ENCODE measurements around the gene TSSC4. TPM values are rescaled to one million over a fixed set of nuclear protein-coding genes. Genes with fewer than 3 reads are reported as not detected.

The TSSC4 gene
- total RNA-seq, 4 donors from 2014 or later = 13.3 to 38.9 (median 36.0) TPM

DNA sequence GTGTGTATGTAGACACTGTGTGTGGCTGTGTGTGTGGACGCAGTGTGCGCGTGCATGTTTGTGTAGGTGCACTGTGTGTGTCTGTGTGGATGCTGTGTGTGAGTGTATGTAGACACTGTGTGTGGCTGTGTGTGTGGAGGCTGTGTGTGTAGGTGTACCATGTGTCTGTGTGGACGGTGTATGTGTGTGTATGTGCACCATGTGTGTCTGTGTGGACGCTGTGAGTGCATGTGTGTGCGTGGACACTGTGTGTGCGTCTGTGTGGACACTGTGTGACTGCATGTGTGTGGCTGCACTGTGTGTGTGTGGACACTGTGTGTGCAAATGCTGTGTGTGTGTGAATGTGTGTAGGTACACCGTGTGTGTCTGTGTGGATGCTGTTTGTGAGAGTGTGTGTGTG lies 33.5 kb downstream of the TSSC4 start:
- TF ChIP-seq CTCF (IDR thresholded peaks at IDR 0.05) (no peak), POLR2A (IDR thresholded peaks at IDR 0.05) (no peak), EP300 (IDR thresholded peaks at IDR 0.05; ENCODE audit: low read depth) (no peak), POLR2AphosphoS5 (IDR thresholded peaks at IDR 0.05) (no peak)
- intact Hi-C loops (cut with DNase I; ENCODE audit: low total_unique reads) = no loop called here
- in situ Hi-C loops (cut with MboI; ENCODE audit: low pct_ligation_motif_present in 1 of 4, low pct_unique_long_range_greater_than_20kb in 1 of 4, low sequenced_read_pairs in 3 of 4) = loop anchor here in 2 of 4 donors (10.0 to 25.0 kb wide), 3 partner anchors 91 to 461 kb away; partner anchors contain the start of gene CDKN1C (in 1 of the 2)
- no peaks in the 10 kb centered on the region for H3K4me1 ChIP-seq
- H3K36me3 ChIP-seq = no peaks in the 10 kb centered on the region
- WGBS, 2 donors (ENCODE audit: low coverage in 1 of 2) = 83 to 87% methylated on average over 7 to 8 of the region's 8 CpGs
- DNase-seq = no peak
- H3K27me3 ChIP-seq = peaks cover 3% of the 10 kb centered on the region
- no peaks in the 10 kb centered on the region for H3K9me3 ChIP-seq
- H3K4me3 ChIP-seq = no peak overlapping the region
- no peak overlapping the region for H3K27ac ChIP-seq

DNA sequence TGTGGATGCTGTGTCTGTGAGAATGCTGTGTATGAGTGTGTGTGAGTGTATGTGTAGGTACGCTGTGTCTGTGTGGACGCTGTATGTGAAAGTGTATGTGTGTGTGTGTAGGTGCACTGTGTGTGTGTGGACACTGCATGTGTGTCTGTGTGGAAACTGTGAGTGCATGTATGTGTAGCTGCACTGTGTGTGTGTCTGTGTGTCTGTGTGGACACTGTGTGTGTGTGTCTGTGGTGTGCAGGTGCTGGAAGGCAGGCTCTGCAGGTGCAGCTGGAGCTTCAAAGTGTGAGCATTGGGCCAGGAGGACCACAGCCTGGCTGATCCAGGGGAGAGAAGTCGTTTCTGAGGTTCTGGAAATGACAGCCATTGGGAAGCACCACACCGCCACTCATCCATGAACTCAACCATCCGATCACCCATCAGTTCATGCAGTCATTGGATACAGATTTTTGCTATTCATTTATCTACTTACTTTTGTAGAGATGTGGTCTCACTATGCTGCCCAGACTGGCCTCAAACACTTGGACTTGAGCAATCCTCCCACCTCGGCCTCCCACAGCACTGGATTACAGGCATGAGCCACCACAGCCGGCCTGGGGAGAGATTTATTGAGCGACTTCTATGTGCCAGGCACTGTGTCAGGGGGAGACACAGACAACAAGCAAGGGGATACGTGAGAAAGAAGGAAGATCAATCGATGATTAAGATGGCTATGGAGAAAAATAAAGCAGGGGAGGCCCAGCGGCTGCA lies 34.1 kb downstream of the TSSC4 start:
- intact Hi-C loops (cut with DNase I; ENCODE audit: low total_unique reads) = no loop called here
- no peaks in the 10 kb centered on the region for H3K9me3 ChIP-seq
- no peak overlapping the region for H3K4me3 ChIP-seq
- peaks cover 3% of the 10 kb centered on the region for H3K27me3 ChIP-seq
- WGBS, 2 donors (ENCODE audit: low coverage in 1 of 2) = 85 to 90% methylated on average over 5 to 11 of the region's 11 CpGs
- no peak overlapping the region for H3K27ac ChIP-seq
- TF ChIP-seq CTCF (IDR thresholded peaks at IDR 0.05) = no peak
- TF ChIP-seq EP300 (IDR thresholded peaks at IDR 0.05; ENCODE audit: low read depth) = no peak
- TF ChIP-seq POLR2AphosphoS5 (IDR thresholded peaks at IDR 0.05) = no peak
- TF ChIP-seq POLR2A (IDR thresholded peaks at IDR 0.05) = no peak
- DNase-seq = no peak
- in situ Hi-C loops (cut with MboI; ENCODE audit: low pct_ligation_motif_present in 1 of 4, low pct_unique_long_range_greater_than_20kb in 1 of 4, low sequenced_read_pairs in 3 of 4) = loop anchor here in 2 of 4 donors (10.0 to 25.0 kb wide), 3 partner anchors 90 to 460 kb away; partner anchors contain the start of gene CDKN1C (in 1 of the 2)
- no peaks in the 10 kb centered on the region for H3K36me3 ChIP-seq
- H3K4me1 ChIP-seq = no peaks in the 10 kb centered on the region

DNA sequence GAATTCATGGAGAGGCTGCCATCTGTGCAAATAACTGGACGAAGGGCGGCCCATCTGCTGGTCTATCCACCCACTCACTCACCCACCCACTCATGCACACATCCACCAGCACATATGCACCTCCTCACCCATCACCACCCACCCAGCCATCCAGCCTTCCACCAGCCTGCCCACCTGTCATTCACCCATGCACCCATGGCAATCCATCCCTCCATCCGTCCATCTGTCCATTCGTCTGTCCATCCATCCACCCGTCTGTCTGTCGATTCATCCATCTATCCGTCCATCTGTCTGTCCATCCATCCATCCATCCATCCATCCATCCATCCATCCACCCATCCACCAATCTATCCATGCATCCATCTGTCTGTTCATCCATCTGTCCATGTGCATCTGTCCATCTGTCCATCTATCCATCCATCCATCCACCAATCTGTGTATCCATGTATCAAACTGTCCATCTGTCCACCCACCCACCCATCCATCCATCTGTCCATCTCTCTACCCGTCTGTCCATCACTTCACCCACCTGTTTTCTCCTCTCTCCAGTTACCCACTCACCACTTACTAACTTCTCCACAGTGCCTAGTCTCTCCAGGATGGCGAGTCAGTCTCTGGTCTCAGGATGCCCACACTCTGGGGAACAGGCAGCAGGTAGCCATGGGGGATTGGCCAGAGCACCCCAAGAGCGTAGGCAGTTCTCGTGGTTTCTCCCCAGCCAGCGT lies 34.9 kb downstream of the TSSC4 start:
- in situ Hi-C loops (cut with MboI; ENCODE audit: low pct_ligation_motif_present in 1 of 4, low pct_unique_long_range_greater_than_20kb in 1 of 4, low sequenced_read_pairs in 3 of 4) (loop anchor here in 2 of 4 donors (10.0 to 25.0 kb wide), 3 partner anchors 89 to 459 kb away; partner anchors contain the start of gene CDKN1C (in 1 of the 2)), intact Hi-C loops (cut with DNase I; ENCODE audit: low total_unique reads) (no loop called here)
- DNase-seq = no peak
- H3K27me3 ChIP-seq = peaks cover 3% of the 10 kb centered on the region
- no peak overlapping the region for H3K4me3 ChIP-seq
- H3K4me1 ChIP-seq = no peaks in the 10 kb centered on the region
- WGBS, 2 donors (ENCODE audit: low coverage in 1 of 2) = 86 to 88% methylated on average over 6 to 12 of the region's 12 CpGs
- TF ChIP-seq POLR2AphosphoS5 (IDR thresholded peaks at IDR 0.05) = no peak
- no peak for TF ChIP-seq POLR2A (IDR thresholded peaks at IDR 0.05)
- no peak overlapping the region for H3K27ac ChIP-seq
- H3K9me3 ChIP-seq = no peaks in the 10 kb centered on the region
- H3K36me3 ChIP-seq = no peaks in the 10 kb centered on the region

DNA sequence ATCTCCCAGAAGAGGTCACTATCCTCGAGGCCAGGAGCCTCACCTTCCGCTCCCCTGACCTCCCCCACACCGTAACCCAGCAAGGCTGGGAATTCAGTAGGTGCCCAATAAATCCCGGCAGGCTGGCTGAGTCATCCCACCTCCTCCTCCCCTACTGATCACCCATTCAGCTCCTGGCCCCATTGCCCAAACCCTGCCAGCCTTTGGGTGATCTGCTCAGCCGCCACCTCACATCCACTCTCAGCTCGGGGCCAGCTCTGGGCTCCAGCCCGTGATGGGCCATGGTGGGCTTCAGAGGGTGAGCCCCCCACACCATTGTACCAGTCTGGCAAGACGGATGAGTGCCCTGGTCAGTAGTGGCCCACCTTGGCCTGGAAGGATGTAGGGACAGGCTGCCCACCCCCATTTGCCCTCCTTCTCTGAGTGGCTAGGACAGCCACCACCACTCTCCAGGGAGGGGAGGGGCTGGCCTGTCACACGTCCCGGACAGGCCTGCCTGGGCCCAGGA lies 35.5 kb downstream of the TSSC4 start:
- TF ChIP-seq CTCF (IDR thresholded peaks at IDR 0.05) (no peak), POLR2A (IDR thresholded peaks at IDR 0.05) (no peak), EP300 (IDR thresholded peaks at IDR 0.05; ENCODE audit: low read depth) (no peak), POLR2AphosphoS5 (IDR thresholded peaks at IDR 0.05) (no peak)
- intact Hi-C loops (cut with DNase I; ENCODE audit: low total_unique reads) (no loop called here), in situ Hi-C loops (cut with MboI; ENCODE audit: low pct_ligation_motif_present in 1 of 4, low pct_unique_long_range_greater_than_20kb in 1 of 4, low sequenced_read_pairs in 3 of 4) (loop anchor here in 2 of 4 donors (10.0 to 25.0 kb wide), 3 partner anchors 89 to 459 kb away; partner anchors contain the start of gene CDKN1C (in 1 of the 2))
- H3K27me3 ChIP-seq = peaks cover 3% of the 10 kb centered on the region
- no peaks in the 10 kb centered on the region for H3K9me3 ChIP-seq
- DNase-seq = no peak
- peaks cover 0 to 6% (median 3%) of the 10 kb centered on the region in 4 donors for H3K4me1 ChIP-seq
- no peak overlapping the region for H3K4me3 ChIP-seq
- no peak overlapping the region for H3K27ac ChIP-seq
- 72% methylated on average over 10 of the region's 10 CpGs; no CpG with 5 or more reads in 1 of the 2 donors for WGBS, 2 donors (ENCODE audit: low coverage in 1 of 2)
- no peaks in the 10 kb centered on the region for H3K36me3 ChIP-seq
